ENCODE measurements around the gene CATSPER1.

CATSPER1 gene

GRCh38 chr11:65968600-65969482, 57.4 kb downstream of the CATSPER1 start:
- no peak for DNase-seq (ENCODE audit: low read depth)

- no peak for DNase-seq (ENCODE audit: low read depth)
Measured at GRCh38 chr11:65967329-65967934, 58.8 kb downstream of the CATSPER1 start.
